Measurements from ENCODE around the gene PDGFC. TPM values are rescaled to one million over a fixed set of nuclear protein-coding genes. Genes with fewer than 3 reads are reported as not detected.

The PDGFC gene
- total RNA-seq, 1 experiment from 2014 or later = 14.5 TPM

DNA sequence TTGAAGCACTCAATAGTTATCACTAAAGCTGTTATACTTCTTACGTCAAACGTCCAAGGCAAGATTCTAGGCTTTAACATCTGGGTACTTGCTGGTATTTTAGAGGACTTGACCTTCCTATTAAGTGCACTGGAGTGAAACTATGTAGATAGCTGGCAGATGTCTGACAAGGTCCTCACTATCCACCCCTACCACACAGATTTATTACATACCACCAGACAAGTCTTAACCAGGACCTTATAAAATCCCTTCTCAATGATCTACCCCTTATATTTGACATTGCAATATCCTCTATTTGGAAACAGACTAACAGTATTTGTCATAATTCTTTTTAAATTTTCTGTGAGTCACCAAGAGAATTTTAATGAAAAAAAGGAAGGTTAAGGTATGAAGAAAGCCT is 78.8 kb downstream of the PDGFC start:
- H3K27me3 ChIP-seq (ENCODE audit: control insufficient read depth, insufficient read depth, low read length) = no peaks in the 10 kb centered on the region
- CTCF ChIA-PET = no interaction called here
- no peaks in the 10 kb centered on the region for H3K9me3 ChIP-seq (ENCODE audit: control insufficient read depth, insufficient read depth, low read depth, low read length)
- intact Hi-C loops (cut with micrococcal nuclease; ENCODE audit: unreplicated experiment) = no loop called here
- BruUV-seq (replicated peaks) = no TSS peak
- TF ChIP-seq POLR2AphosphoS5 (IDR thresholded peaks at IDR 0.05; ENCODE audit: low read depth, low read length) (no peak), TCF7L2 (IDR thresholded peaks at IDR 0.05; ENCODE audit: low read depth, low read length) (no peak), SIN3A (IDR thresholded peaks at IDR 0.05; ENCODE audit: borderline replicate concordance, insufficient read depth, low read depth, low read length) (no peak)
- TF ChIP-seq, protein P1, sequence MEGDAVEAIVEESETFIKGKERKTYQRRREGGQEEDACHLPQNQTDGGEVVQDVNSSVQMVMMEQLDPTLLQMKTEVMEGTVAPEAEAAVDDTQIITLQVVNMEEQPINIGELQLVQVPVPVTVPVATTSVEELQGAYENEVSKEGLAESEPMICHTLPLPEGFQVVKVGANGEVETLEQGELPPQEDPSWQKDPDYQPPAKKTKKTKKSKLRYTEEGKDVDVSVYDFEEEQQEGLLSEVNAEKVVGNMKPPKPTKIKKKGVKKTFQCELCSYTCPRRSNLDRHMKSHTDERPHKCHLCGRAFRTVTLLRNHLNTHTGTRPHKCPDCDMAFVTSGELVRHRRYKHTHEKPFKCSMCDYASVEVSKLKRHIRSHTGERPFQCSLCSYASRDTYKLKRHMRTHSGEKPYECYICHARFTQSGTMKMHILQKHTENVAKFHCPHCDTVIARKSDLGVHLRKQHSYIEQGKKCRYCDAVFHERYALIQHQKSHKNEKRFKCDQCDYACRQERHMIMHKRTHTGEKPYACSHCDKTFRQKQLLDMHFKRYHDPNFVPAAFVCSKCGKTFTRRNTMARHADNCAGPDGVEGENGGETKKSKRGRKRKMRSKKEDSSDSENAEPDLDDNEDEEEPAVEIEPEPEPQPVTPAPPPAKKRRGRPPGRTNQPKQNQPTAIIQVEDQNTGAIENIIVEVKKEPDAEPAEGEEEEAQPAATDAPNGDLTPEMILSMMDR (IDR thresholded peaks at IDR 0.05) = no peak
- TF ChIP-seq, protein P2, sequence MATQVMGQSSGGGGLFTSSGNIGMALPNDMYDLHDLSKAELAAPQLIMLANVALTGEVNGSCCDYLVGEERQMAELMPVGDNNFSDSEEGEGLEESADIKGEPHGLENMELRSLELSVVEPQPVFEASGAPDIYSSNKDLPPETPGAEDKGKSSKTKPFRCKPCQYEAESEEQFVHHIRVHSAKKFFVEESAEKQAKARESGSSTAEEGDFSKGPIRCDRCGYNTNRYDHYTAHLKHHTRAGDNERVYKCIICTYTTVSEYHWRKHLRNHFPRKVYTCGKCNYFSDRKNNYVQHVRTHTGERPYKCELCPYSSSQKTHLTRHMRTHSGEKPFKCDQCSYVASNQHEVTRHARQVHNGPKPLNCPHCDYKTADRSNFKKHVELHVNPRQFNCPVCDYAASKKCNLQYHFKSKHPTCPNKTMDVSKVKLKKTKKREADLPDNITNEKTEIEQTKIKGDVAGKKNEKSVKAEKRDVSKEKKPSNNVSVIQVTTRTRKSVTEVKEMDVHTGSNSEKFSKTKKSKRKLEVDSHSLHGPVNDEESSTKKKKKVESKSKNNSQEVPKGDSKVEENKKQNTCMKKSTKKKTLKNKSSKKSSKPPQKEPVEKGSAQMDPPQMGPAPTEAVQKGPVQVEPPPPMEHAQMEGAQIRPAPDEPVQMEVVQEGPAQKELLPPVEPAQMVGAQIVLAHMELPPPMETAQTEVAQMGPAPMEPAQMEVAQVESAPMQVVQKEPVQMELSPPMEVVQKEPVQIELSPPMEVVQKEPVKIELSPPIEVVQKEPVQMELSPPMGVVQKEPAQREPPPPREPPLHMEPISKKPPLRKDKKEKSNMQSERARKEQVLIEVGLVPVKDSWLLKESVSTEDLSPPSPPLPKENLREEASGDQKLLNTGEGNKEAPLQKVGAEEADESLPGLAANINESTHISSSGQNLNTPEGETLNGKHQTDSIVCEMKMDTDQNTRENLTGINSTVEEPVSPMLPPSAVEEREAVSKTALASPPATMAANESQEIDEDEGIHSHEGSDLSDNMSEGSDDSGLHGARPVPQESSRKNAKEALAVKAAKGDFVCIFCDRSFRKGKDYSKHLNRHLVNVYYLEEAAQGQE (IDR thresholded peaks at IDR 0.05; ENCODE audit: insufficient read depth in 1 of 2, low read depth in 2 of 2, low read length in 1 of 2) = no peak
- no peak overlapping the region for H3K27ac ChIP-seq (ENCODE audit: low read length)
- DNase-seq (ENCODE audit: low read depth, low spot score) = no peak
- ATAC-seq = no peak
- H3K4me3 ChIP-seq (ENCODE audit: low read depth in 2 of 2, low read length in 2 of 2) = no peak overlapping the region
- POLR2A ChIA-PET = no interaction called here
- in situ Hi-C loops (cut with HindIII; ENCODE audit: low pct_unique_long_range_greater_than_20kb, low sequenced_read_pairs) = no loop called here
- H3K4me1 ChIP-seq (ENCODE audit: control insufficient read depth, insufficient read depth, low read length) = no peaks in the 10 kb centered on the region; the same call in 1 of the 2 replicates
- H3K36me3 ChIP-seq (ENCODE audit: control insufficient read depth, insufficient read depth, low read length) = no peaks in the 10 kb centered on the region

DNA sequence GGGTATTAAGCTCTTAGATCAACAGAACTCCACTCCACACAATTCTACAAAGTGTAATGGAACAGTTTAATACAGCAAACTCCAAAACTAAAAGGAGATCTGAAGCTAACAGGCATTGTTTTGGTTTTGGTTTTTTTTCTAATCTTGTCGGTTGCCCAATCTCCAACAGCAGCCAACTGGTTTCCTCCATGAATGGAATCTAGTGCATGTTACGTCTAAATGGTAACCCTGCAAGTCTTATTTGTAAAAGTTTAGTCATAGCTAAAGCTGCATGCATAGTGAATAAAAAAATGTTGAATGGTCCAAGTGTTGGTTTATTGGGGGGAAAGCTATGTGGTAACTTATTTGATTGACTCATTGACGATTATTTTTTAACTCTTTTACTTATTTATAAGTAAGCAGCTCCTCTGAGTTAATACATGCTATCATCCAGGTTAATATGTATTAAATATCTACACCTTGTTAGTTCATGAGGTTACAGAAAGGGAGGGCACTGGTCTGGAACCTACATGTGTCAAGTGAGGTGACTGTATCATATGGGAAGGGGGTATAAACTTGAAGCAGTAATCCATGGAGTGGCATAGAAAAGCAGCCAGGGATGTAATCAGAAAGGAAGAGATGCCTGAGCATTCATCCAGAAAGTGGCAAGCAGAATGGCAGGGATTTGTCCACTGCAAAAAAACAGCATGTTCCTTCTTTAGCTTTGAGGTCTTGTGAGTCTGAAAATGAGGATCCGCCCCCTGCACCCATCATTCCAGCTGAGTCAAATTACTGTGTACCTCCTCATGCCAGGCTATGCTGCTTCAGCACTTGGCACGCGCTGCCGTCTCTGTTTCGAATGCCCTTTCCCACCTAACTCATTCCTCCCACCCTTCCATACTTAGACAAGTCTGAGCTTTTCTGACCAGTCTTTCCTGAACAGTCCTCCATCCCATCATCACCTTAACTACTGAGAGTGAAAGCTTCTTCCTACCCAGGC is 81.7 kb downstream of the PDGFC start:
- intact Hi-C loops (cut with micrococcal nuclease; ENCODE audit: unreplicated experiment) = no loop called here
- CTCF ChIA-PET = no interaction called here
- DNase-seq (ENCODE audit: low read depth, low spot score) = no peak
- in situ Hi-C loops (cut with HindIII; ENCODE audit: low pct_unique_long_range_greater_than_20kb, low sequenced_read_pairs) = no loop called here
- Histone ChIP-seq H3K36me3 (ENCODE audit: control insufficient read depth, insufficient read depth, low read length) (no peaks in the 10 kb centered on the region), H3K27me3 (ENCODE audit: control insufficient read depth, insufficient read depth, low read length) (no peaks in the 10 kb centered on the region), H3K4me1 (ENCODE audit: control insufficient read depth, insufficient read depth, low read length) (no peaks in the 10 kb centered on the region; the same call in 1 of the 2 replicates), H3K9me3 (ENCODE audit: control insufficient read depth, insufficient read depth, low read depth, low read length) (no peaks in the 10 kb centered on the region), H3K4me3 (ENCODE audit: low read depth in 2 of 2, low read length in 2 of 2) (no peak overlapping the region), H3K27ac (ENCODE audit: low read length) (no peak overlapping the region)
- POLR2A ChIA-PET = no interaction called here
- TF ChIP-seq TCF7L2 (IDR thresholded peaks at IDR 0.05; ENCODE audit: low read depth, low read length) (no peak), SIN3A (IDR thresholded peaks at IDR 0.05; ENCODE audit: borderline replicate concordance, insufficient read depth, low read depth, low read length) (no peak), POLR2AphosphoS5 (IDR thresholded peaks at IDR 0.05; ENCODE audit: low read depth, low read length) (no peak)
- TF ChIP-seq, protein P1 (IDR thresholded peaks at IDR 0.05) = no peak
- TF ChIP-seq, protein P2 (IDR thresholded peaks at IDR 0.05; ENCODE audit: insufficient read depth in 1 of 2, low read depth in 2 of 2, low read length in 1 of 2) = no peak
- ATAC-seq = no peak
- BruUV-seq (replicated peaks) = no TSS peak

Measured in Panc1 (cell line).